ENCODE data around the gene MCRIP1. TPM values are rescaled to one million over a fixed set of nuclear protein-coding genes. Genes with fewer than 3 reads are reported as not detected.
A peak's percentile ranks its signal among the peaks of the same experiment; 100 is the strongest.

Gene MCRIP1
- total and polyA plus RNA-seq, 2 of the 4 experiments (the other 2 are of a cell fraction) = 56.5 to 164 TPM

GRCh38 chr17:81812571-81813370 is 20.3 kb downstream of the MCRIP1 start:
- ATAC-seq (ENCODE audit: low read depth) (no peak), DNase-seq (no peak)
- peaks cover 3% of the 10 kb centered on the region; the same call in 1 of the 2 replicates for H3K9me3 ChIP-seq (ENCODE audit: control insufficient read depth, insufficient read depth, low read length)
- 74% methylated on average over 16 of the region's 45 CpGs; no CpG with 5 or more reads in 1 of the 2 experiments for WGBS, 2 experiments (ENCODE audit: extremely low coverage in 2 of 2, insufficient read length in 1 of 2)
- 0 out of 2 replicates have a peak, but pooled peaks cover 3% of the 10 kb centered on the region for H3K9me1 ChIP-seq (ENCODE audit: insufficient read depth, low read length)
- in situ Hi-C loops (cut with MboI; ENCODE audit: low sequenced_read_pairs) (no loop called here), intact Hi-C loops (cut with micrococcal nuclease) (no loop called here), dilution Hi-C loops (cut with HindIII; ENCODE audit: low sequenced_read_pairs, unreplicated experiment) (no loop called here)
- ChIA-PET CTCF (no interaction called here), POLR2A (ENCODE audit: unreplicated experiment) (no interaction called here)
- H2BK5ac ChIP-seq (ENCODE audit: low read depth, low read length, poor library complexity, severe bottlenecking) = no peak overlapping the region
- H4K91ac ChIP-seq (ENCODE audit: insufficient read depth, low read depth, low read length) = no peak overlapping the region
- no peak overlapping the region for H3K4me3 ChIP-seq (ENCODE audit: insufficient read depth, low read depth, low read length)
- no peak overlapping the region for H2BK120ac ChIP-seq (ENCODE audit: low read depth, low read length)
- no peak overlapping the region for H2BK15ac ChIP-seq (ENCODE audit: low read depth, low read length)
- H3K4me1 ChIP-seq (ENCODE audit: control insufficient read depth, insufficient read depth, low read length) = peaks cover 9% of the 10 kb centered on the region; the same call in 1 of the 2 replicates
- H3K4me2 ChIP-seq (ENCODE audit: low read depth, low read length) = no peak overlapping the region
- no peak overlapping the region for H3K27ac ChIP-seq (ENCODE audit: insufficient read depth, low read length)
- H3K23ac ChIP-seq (ENCODE audit: low read depth, low read length) = no peak overlapping the region
- no peaks in the 10 kb centered on the region for H3K36me3 ChIP-seq (ENCODE audit: control insufficient read depth, insufficient read depth, low read length)
- H4K8ac ChIP-seq (ENCODE audit: low read depth in 2 of 2, low read length in 2 of 2) = no peak overlapping the region
- H3K9ac ChIP-seq (ENCODE audit: low read depth, low read length) = no peak overlapping the region
- no TSS peak for BruUV-seq (replicated peaks)
- H2AK5ac ChIP-seq (ENCODE audit: low read depth, low read length) = no peak overlapping the region
- H3K27me3 ChIP-seq (ENCODE audit: control insufficient read depth, insufficient read depth, low read length) = peaks cover 27% of the 10 kb centered on the region; the same call in 1 of the 2 replicates
- H3K79me1 ChIP-seq (ENCODE audit: low read depth in 1 of 2, low read length in 2 of 2) = no peaks in the 10 kb centered on the region
- H3K18ac ChIP-seq (ENCODE audit: low read depth, low read length) = no peak overlapping the region
- no peak overlapping the region for H4K5ac ChIP-seq (ENCODE audit: low read depth, low read length)
- H3K56ac ChIP-seq (ENCODE audit: extremely low read depth, insufficient read depth, low read length) = no peak overlapping the region
- no peak overlapping the region for H2AK9ac ChIP-seq (replicated peaks; ENCODE audit: low read depth, low read length, poor library complexity)
- no peak overlapping the region for H3K4ac ChIP-seq (ENCODE audit: low read depth, low read length)
- H2BK20ac ChIP-seq (ENCODE audit: low read depth, low read length) = no peak overlapping the region
- H4K20me1 ChIP-seq (ENCODE audit: insufficient read depth, low read length) = no peaks in the 10 kb centered on the region; the same call in 1 of the 2 replicates
- H3K14ac ChIP-seq (replicated peaks; ENCODE audit: low read depth, low read length) = no peak overlapping the region
- peak overlapping the region; percentile 23 for H2AFZ ChIP-seq (replicated peaks; ENCODE audit: low read length, poor library complexity)
- TF ChIP-seq MXI1 (IDR thresholded peaks at IDR 0.05; ENCODE audit: borderline replicate concordance, low read depth, low read length) (no peak), CTCF (conservative IDR thresholded peaks at IDR 0.05; ENCODE audit: low read depth, low read length) (no peak), USF2 (IDR thresholded peaks at IDR 0.05; ENCODE audit: low read depth, low read length) (no peak), FOS (IDR thresholded peaks at IDR 0.05; ENCODE audit: low read depth, low read length) (no peak), CHD1 (IDR thresholded peaks at IDR 0.05; ENCODE audit: low read depth, low read length) (no peak), RAD21 (IDR thresholded peaks at IDR 0.05; ENCODE audit: low read length) (no peak), POLR2A (IDR thresholded peaks at IDR 0.05; ENCODE audit: low read depth, low read length) (no peak), BHLHE40 (IDR thresholded peaks at IDR 0.05; ENCODE audit: low read depth, low read length) (no peak), MAFK (IDR thresholded peaks at IDR 0.05; ENCODE audit: low read depth, low read length) (no peak), SMC3 (IDR thresholded peaks at IDR 0.05; ENCODE audit: low read depth, low read length) (no peak), NFE2L2 (IDR thresholded peaks at IDR 0.05; ENCODE audit: low read depth, low read length) (no peak), RFX5 (IDR thresholded peaks at IDR 0.05; ENCODE audit: low read depth, low read length) (no peak), ELK1 (IDR thresholded peaks at IDR 0.05; ENCODE audit: borderline replicate concordance, low read depth, low read length) (no peak), MAZ (IDR thresholded peaks at IDR 0.05; ENCODE audit: borderline replicate concordance, low read depth, low read length) (no peak), CEBPB (IDR thresholded peaks at IDR 0.05; ENCODE audit: low read depth, low read length) (no peak)
